HEK293T (cell line): ENCODE results near the gene LSMEM2.

Source experiments
- BHLHE40 ChIP-seq: fragments of 450-650 bp; IDR thresholded peaks from 2 replicates; pipeline ENCODE4 v1.6.1; 2016; ENCODE audit warnings: mild to moderate bottlenecking, moderate library complexity, borderline replicate concordance
- ELF4 ChIP-seq: fragments of 450-650 bp; IDR thresholded peaks from 2 replicates; pipeline ENCODE4 v1.6.1; 2017; ENCODE audit warnings: antibody characterized with exemption
- FOXA1 ChIP-seq: fragments of 450-650 bp; IDR thresholded peaks from 2 replicates; pipeline ENCODE4 v1.6.1; 2016; ENCODE audit warnings: mild to moderate bottlenecking
- FOXM1 ChIP-seq: fragments of 450-650 bp; IDR thresholded peaks from 2 replicates; pipeline ENCODE4 v1.6.1; 2017; ENCODE audit warnings: mild to moderate bottlenecking, borderline replicate concordance
- LEF1 ChIP-seq: fragments of 450-650 bp; IDR thresholded peaks from 2 replicates; pipeline ENCODE4 v1.6.1; 2017; ENCODE audit warnings: mild to moderate bottlenecking, borderline replicate concordance
- SP1 ChIP-seq: fragments of 450-650 bp; IDR thresholded peaks from 2 replicates; pipeline ENCODE4 v1.6.1; 2017
- SUZ12 ChIP-seq: fragments of 450-650 bp; IDR thresholded peaks from 2 replicates; pipeline ENCODE4 v1.6.1; 2016; ENCODE audit warnings: mild to moderate bottlenecking
- TARDBP ChIP-seq: fragments of 450-650 bp; IDR thresholded peaks from 2 replicates; pipeline ENCODE4 v1.6.1; 2016

DNA sequence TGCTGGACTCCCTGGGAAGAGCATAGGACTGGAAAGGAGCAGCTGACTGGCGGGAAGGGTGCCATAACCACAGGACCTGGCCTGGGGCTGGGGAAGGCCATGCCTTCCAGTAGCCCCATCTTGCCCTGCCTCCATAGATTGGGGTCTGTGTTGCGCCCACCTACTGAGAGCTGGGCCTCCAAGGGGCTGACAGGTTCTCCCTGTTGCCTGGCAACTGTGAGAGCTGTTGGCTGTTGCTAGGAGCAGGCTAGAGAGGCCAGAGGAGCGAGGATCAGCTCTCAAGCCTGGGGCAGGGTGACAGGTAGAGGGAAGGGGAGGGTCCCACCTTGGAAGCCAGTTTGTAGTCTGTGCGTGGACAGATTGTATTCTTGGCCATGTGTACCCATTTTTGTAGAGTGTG, 45.7 kb upstream of the LSMEM2 start:
- TF ChIP-seq SP1 (no peak), FOXM1 (no peak), LEF1 (no peak), TARDBP (no peak), ELF4 (no peak), BHLHE40 (no peak), SUZ12 (no peak), FOXA1 (no peak)
